Mucosa of rectum (tissue), 2 donors: ENCODE measurements around the gene TMEM63C.

ENCODE experiments used
- H3K27ac ChIP-seq, 2 donors: one replicate each; pipeline ENCODE4 v1.7.0; 2013; ENCODE audit warnings: inconsistent platforms in 2 of 2, low read depth in 2 of 2, low read length in 2 of 2
- H3K27me3 ChIP-seq, 2 donors: one replicate each; pipeline ENCODE4 v1.7.0; 2013; ENCODE audit warnings: low read length in 2 of 2; ENCODE audit not compliant: control insufficient read depth in 2 of 2, insufficient read depth in 2 of 2
- H3K36me3 ChIP-seq, 2 donors: one replicate each; pipeline ENCODE4 v1.7.0; 2013; ENCODE audit warnings: low read length in 2 of 2; ENCODE audit not compliant: control insufficient read depth in 2 of 2, insufficient read depth in 2 of 2
- H3K4me1 ChIP-seq, 2 donors: one replicate each; pipeline ENCODE4 v1.7.0; 2013; ENCODE audit warnings: low read length in 2 of 2, mild to moderate bottlenecking in 1 of 2; ENCODE audit not compliant: control insufficient read depth in 2 of 2, insufficient read depth in 2 of 2
- H3K4me3 ChIP-seq, 2 donors: one replicate each; pipeline ENCODE4 v1.7.0; 2013; ENCODE audit warnings: low read length in 2 of 2
- H3K9ac ChIP-seq, 2 donors: one replicate each; pipeline ENCODE4 v1.7.0; 2013; ENCODE audit warnings: low read length in 2 of 2, low read depth in 1 of 2, mild to moderate bottlenecking in 1 of 2
- H3K9me3 ChIP-seq, 2 donors: one replicate each; pipeline ENCODE4 v1.7.0; 2013; ENCODE audit warnings: low read length in 2 of 2; ENCODE audit not compliant: control insufficient read depth in 2 of 2
- donor health status: healthy.
- donor health status: Normal muscosa, but diverticular disease.

The TMEM63C gene

GRCh38 chr14:77238356-77238755, 56.8 kb downstream of the TMEM63C start:
- Histone ChIP-seq H3K27me3 (no peaks in the 10 kb centered on the region), H3K9me3 (no peaks in the 10 kb centered on the region), H3K4me3 (no peak overlapping the region), H3K27ac (no peak overlapping the region), H3K4me1 (no peaks in the 10 kb centered on the region), H3K36me3 (no peaks in the 10 kb centered on the region), H3K9ac (no peak overlapping the region)

- no peak overlapping the region for H3K4me3 ChIP-seq
- H3K36me3 ChIP-seq, result no peaks in the 10 kb centered on the region
- H3K27ac ChIP-seq, result no peak overlapping the region
- H3K9ac ChIP-seq, result no peak overlapping the region
- no peaks in the 10 kb centered on the region for H3K4me1 ChIP-seq
- H3K27me3 ChIP-seq, result no peaks in the 10 kb centered on the region
- H3K9me3 ChIP-seq, result no peaks in the 10 kb centered on the region
Measured at GRCh38 chr14:77238996-77239395, 57.4 kb downstream of the TMEM63C start.

DNA sequence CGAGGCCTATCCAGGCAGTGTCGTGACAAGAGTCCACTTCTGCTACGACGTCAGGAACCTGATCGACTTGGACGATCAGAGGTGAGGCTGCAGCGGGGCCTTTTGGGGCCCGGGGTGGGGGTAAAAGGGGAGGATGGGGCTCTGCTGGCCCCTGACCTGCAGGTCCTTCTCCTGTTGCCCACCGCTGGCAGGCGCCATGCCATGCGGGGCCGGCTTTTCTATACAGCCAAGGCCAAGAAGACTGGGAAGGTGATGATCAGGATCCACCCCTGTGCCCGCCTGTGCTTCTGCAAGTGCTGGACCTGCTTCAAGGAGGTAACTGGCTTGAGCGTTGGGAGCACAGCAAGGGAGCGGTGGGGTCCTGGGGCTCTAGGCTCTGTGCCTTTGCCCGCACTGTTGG, 57.8 kb downstream of the TMEM63C start:
- H3K36me3 ChIP-seq, result no peaks in the 10 kb centered on the region
- H3K27ac ChIP-seq, result no peak overlapping the region
- H3K4me1 ChIP-seq, result no peaks in the 10 kb centered on the region
- no peak overlapping the region for H3K9ac ChIP-seq
- H3K27me3 ChIP-seq, result no peaks in the 10 kb centered on the region
- H3K4me3 ChIP-seq, result no peak overlapping the region
- no peaks in the 10 kb centered on the region for H3K9me3 ChIP-seq

DNA sequence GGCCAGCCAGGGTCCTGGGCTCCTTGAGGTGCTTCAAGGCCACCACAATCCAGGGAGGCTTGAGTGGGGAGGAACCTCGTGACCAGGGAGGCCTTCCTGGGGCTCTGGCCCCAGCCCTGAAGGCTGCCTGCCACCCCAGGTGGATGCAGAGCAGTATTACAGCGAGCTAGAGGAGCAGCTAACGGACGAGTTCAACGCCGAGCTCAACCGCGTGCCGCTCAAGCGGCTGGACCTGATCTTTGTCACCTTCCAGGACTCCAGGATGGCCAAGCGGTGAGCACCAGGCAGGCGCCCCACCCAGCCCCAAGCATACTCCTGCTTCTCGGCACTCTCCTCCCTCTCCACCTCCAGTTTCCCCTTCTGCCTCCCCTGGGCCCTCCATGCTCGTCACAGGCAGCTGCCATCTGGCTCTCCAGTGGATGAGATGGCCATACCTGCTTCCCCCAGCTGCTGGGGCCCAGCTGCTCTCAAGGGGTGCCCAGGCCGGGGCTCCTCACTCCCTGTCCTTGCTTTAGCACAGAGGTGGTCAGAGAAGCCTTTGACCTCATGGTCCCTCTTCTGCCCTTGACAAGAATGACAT, 58.8 kb downstream of the TMEM63C start:
- Histone ChIP-seq H3K9me3 (no peaks in the 10 kb centered on the region), H3K27me3 (no peaks in the 10 kb centered on the region), H3K9ac (no peak overlapping the region), H3K4me1 (no peaks in the 10 kb centered on the region), H3K36me3 (no peaks in the 10 kb centered on the region), H3K27ac (no peak overlapping the region), H3K4me3 (no peak overlapping the region)

DNA sequence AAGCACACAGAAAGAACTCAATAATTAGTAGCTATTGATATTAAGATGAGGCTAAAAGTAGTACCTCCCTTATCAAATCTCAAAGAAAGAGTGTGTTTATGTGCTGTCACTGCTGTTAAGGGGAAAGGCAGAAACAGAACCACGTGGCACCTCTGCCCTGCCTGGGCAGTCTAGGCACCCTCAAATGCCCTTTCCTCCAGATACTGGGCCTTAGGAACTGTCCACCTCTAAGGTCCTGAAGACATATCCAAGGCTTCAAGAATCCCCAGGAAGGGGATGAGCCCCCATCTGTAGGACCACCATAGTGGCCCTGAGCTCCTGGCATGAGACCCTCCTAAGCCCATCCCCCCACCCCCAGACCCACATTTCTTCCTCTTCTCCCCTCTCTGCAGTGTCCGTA, 60.4 kb downstream of the TMEM63C start:
- Histone ChIP-seq H3K36me3 (no peaks in the 10 kb centered on the region), H3K4me1 (no peaks in the 10 kb centered on the region), H3K27ac (no peak overlapping the region), H3K9ac (no peak overlapping the region), H3K4me3 (no peak overlapping the region), H3K9me3 (no peaks in the 10 kb centered on the region), H3K27me3 (no peaks in the 10 kb centered on the region)

DNA sequence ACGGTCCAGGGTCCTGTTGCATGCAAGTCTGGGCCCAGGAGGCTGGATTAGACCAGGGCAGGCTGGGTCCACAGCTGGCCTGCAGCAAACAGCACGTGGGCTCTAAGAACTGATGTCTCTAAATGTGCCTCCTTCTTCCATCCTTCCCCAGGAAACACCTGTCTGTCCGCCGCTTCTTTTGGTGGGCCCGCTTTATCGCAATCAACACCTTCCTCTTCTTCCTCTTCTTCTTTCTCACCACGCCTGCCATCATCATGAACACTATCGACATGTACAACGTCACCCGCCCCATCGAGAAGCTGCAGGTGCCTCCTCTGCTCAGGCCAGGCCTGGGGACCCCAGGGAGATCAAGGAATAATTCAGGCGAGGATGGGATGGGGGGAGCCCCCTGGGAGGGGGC, 61.2 kb downstream of the TMEM63C start:
- Histone ChIP-seq H3K9me3 (no peaks in the 10 kb centered on the region), H3K27me3 (no peaks in the 10 kb centered on the region), H3K9ac (no peak overlapping the region), H3K4me3 (no peak overlapping the region), H3K36me3 (no peaks in the 10 kb centered on the region), H3K27ac (no peak overlapping the region), H3K4me1 (no peaks in the 10 kb centered on the region)

DNA sequence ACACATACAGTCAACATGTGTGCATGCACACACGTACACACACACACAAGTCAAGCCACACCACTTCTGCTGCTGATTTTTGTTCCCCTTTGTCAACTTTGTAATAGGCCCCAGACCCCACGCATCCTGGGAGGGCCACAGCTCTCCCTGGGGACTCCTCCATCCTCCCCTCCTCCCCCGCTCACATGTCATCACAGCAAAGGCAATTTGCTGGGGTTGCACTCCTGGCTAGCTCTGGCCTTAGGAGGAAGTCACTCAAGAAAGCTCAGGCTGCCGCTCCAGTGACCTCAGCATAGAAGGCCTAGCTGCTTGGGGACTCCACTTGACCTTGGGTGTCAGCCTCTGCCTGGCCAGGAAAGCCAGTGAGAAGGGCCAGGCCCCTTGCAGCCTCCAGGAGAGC, 62.3 kb downstream of the TMEM63C start:
- Histone ChIP-seq H3K27me3 (no peaks in the 10 kb centered on the region), H3K36me3 (no peaks in the 10 kb centered on the region), H3K9ac (no peak overlapping the region), H3K27ac (no peak overlapping the region), H3K9me3 (no peaks in the 10 kb centered on the region), H3K4me3 (no peak overlapping the region), H3K4me1 (no peaks in the 10 kb centered on the region)

- Histone ChIP-seq H3K27me3 (no peaks in the 10 kb centered on the region), H3K4me1 (no peaks in the 10 kb centered on the region), H3K27ac (no peak overlapping the region), H3K36me3 (no peaks in the 10 kb centered on the region), H3K9me3 (no peaks in the 10 kb centered on the region), H3K4me3 (no peak overlapping the region), H3K9ac (no peak overlapping the region)
Measured at GRCh38 chr14:77245820-77246219, 64.2 kb downstream of the TMEM63C start.

GRCh38 chr14:77246784-77247183, 65.2 kb downstream of the TMEM63C start:
- Histone ChIP-seq H3K9me3 (no peaks in the 10 kb centered on the region), H3K9ac (no peak overlapping the region), H3K36me3 (no peaks in the 10 kb centered on the region), H3K27me3 (no peaks in the 10 kb centered on the region), H3K4me1 (no peaks in the 10 kb centered on the region), H3K4me3 (no peak overlapping the region), H3K27ac (no peak overlapping the region)

DNA sequence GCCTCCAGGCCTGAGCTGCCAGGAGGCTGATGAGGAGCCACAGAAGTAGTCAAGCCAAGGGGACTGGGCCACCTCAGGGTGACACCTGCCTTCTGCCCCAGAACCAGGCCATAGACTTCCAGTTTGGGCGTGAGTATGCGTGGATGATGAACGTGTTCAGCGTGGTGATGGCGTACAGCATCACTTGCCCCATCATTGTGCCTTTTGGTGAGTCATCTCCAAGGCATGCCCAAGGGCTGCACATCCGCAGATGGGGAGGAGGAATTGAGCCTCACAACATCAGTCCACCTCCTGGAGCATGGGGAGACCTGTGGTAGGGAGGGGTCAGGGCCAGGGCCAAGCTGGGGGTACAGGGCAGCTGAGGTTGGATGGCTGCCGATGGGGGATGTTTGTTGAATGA, 67.1 kb downstream of the TMEM63C start:
- no peak overlapping the region for H3K9ac ChIP-seq
- no peaks in the 10 kb centered on the region for H3K9me3 ChIP-seq
- H3K27ac ChIP-seq, result no peak overlapping the region
- no peaks in the 10 kb centered on the region for H3K36me3 ChIP-seq
- H3K4me3 ChIP-seq, result no peak overlapping the region
- H3K27me3 ChIP-seq, result no peaks in the 10 kb centered on the region
- H3K4me1 ChIP-seq, result no peaks in the 10 kb centered on the region

DNA sequence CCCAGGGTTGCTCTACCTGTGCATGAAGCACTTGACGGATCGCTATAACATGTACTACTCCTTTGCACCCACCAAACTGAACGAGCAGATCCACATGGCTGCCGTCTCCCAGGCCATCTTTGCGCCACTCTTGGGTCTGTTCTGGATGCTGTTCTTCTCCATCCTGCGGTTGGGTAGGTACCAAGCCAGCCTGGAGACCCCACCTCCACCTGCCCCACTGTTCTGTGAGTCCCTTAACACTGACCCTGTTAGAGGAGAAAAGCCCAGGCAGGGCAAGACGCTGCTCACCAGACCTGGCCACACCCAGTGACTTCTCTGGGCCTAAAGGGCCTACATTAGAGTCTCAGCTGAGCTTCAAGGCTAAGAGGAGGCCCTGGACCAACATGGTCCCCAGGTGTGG, 67.7 kb downstream of the TMEM63C start:
- H3K27me3 ChIP-seq, result no peaks in the 10 kb centered on the region
- no peak overlapping the region for H3K4me3 ChIP-seq
- no peaks in the 10 kb centered on the region for H3K4me1 ChIP-seq
- no peak overlapping the region for H3K9ac ChIP-seq
- H3K9me3 ChIP-seq, result no peaks in the 10 kb centered on the region
- H3K27ac ChIP-seq, result no peak overlapping the region
- H3K36me3 ChIP-seq, result no peaks in the 10 kb centered on the region
